GM12878 (cell line): ENCODE measurements around the gene CCL20. TPM values are rescaled to one million over a fixed set of nuclear protein-coding genes. Genes with fewer than 3 reads are reported as not detected.

Source experiments
- ATAC-seq: fragments of 200-7000 bp; cut with Tn5 transposase; 3 replicates; pipeline ENCODE4 v1.9.1; 2020; ENCODE audit warnings: mild to moderate bottlenecking, moderate library complexity
- BruUV-seq: library from RNA; stranded (reverse); fragments of 400-500 nt; replicated peaks from 2 replicates; lab custom pipeline; 2021; lab: Mats Ljungman, UMichigan
- CTCF ChIA-PET: fragments of 300-600 bp; sonication (Branson Sonifier 250); formaldehyde crosslinking; extraction: SDS; loops from one replicate; lab custom pipeline; 2021; ENCODE audit warnings: inconsistent platforms; lab: Yijun Ruan, JAX
- POLR2A ChIA-PET: fragments of 350-600 bp; formaldehyde crosslinking; extraction: SDS; loops from one replicate; lab custom pipeline; 2021; ENCODE audit warnings: inconsistent platforms; lab: Charles Lee
- RAD21 ChIA-PET: fragments of 300-600 bp; sonication (Branson Sonifier 250); formaldehyde crosslinking; loops from one replicate; lab custom pipeline; 2023; ENCODE audit warnings: antibody characterized with exemption; ENCODE audit not compliant: unreplicated experiment; lab: Charles Lee
- SMC1A ChIA-PET: fragments of 300-600 bp; sonication (Branson Sonifier 250); formaldehyde crosslinking; loops from one replicate; lab custom pipeline; 2023; ENCODE audit not compliant: unreplicated experiment, uncharacterized antibody; lab: Charles Lee
- DNase-seq: peaks from one replicate; pipeline ENCODE4 v3.0.0-alpha.2; 2011; ENCODE audit warnings: low read depth, low spot score
- FAIRE-seq: peaks from 3 replicates; lab custom pipeline; 2011; peaks lifted over from hg19 to GRCh38; lab: Jason Lieb, UNC
- H2AFZ ChIP-seq: 2 replicates; pipeline ENCODE4 v1.6.0; 2011; ENCODE audit warnings: low read depth, low read length, control low read depth; ENCODE audit not compliant: control insufficient read depth
- H3K27ac ChIP-seq: 2 replicates; pipeline ENCODE4 v1.5.1; 2011; ENCODE audit warnings: control low read depth; ENCODE audit not compliant: control insufficient read depth, insufficient read depth
- H3K27me3 ChIP-seq, 2 experiments: replicated peaks in 1 of 2; 2 replicates each; pipeline versions ENCODE4 v1.6.0 to v1.6.1; 2011; ENCODE audit warnings: low read length in 1 of 2; ENCODE audit not compliant: control insufficient read depth in 2 of 2, insufficient read depth in 2 of 2
- H3K36me3 ChIP-seq, 2 experiments: 2 replicates each; pipeline ENCODE4 v1.5.1; 2011; ENCODE audit warnings: low read length in 1 of 2; ENCODE audit not compliant: control insufficient read depth in 2 of 2, insufficient read depth in 2 of 2
- H3K4me1 ChIP-seq: 2 replicates; pipeline ENCODE4 v1.6.1; 2011; ENCODE audit warnings: mild to moderate bottlenecking, low read length, moderate library complexity, mixed read lengths; ENCODE audit not compliant: control insufficient read depth, insufficient read depth
- H3K4me2 ChIP-seq: 2 replicates; pipeline ENCODE4 v1.6.0; 2011; ENCODE audit warnings: control low read depth; ENCODE audit not compliant: control insufficient read depth, insufficient read depth
- H3K4me3 ChIP-seq: fragments of 200-600 bp; sonication (generic); 2 replicates; pipeline ENCODE4 v1.5.1; 2016
- H3K79me2 ChIP-seq: 2 replicates; pipeline ENCODE4 v1.6.0; 2011; ENCODE audit warnings: low read length; ENCODE audit not compliant: control insufficient read depth, insufficient read depth
- H3K9ac ChIP-seq: 2 replicates; pipeline ENCODE4 v1.8.0; 2011; ENCODE audit warnings: low read length, control low read depth, mixed read lengths; ENCODE audit not compliant: control insufficient read depth, insufficient read depth
- H3K9me3 ChIP-seq: replicated peaks from 3 replicates; pipeline ENCODE4 v1.5.1; 2011; ENCODE audit warnings: mild to moderate bottlenecking, low read length; ENCODE audit not compliant: control insufficient read depth, insufficient read depth
- H4K20me1 ChIP-seq: 2 replicates; pipeline ENCODE4 v1.6.0; 2011; ENCODE audit not compliant: control insufficient read depth, insufficient read depth
- EGR1 ChIP-seq, 2 experiments: IDR thresholded peaks; 1 replicate in 1 of 2; 2 replicates in 1 of 2; pipeline ENCODE4 v1.6.1; 2011 to 2012; ENCODE audit warnings: low read depth in 2 of 2, low read length in 2 of 2, borderline replicate concordance in 1 of 2, mild to moderate bottlenecking in 1 of 2, moderate library complexity in 1 of 2
- ETV6 ChIP-seq, 2 experiments: fragments of 450-650 bp in 1 of 2; IDR thresholded peaks in 1 of 2; conservative IDR thresholded peaks in 1 of 2; 2 replicates each; pipeline ENCODE4 v1.6.1; 2014; ENCODE audit warnings: antibody characterized with exemption in 1 of 2, borderline replicate concordance in 1 of 2, low read depth in 1 of 2, mild to moderate bottlenecking in 1 of 2, moderate library complexity in 1 of 2
- FOXK2 ChIP-seq: fragments of 450-650 bp; IDR thresholded peaks from 2 replicates; pipeline ENCODE4 v1.6.1; 2017; ENCODE audit warnings: mild to moderate bottlenecking, moderate library complexity
- RELA ChIP-seq: fragments of 450-650 bp; IDR thresholded peaks from 2 replicates; pipeline ENCODE4 v1.8.0; 2014; ENCODE audit warnings: borderline replicate concordance; ENCODE audit not compliant: partially characterized antibody
- YY1 ChIP-seq: IDR thresholded peaks from 2 replicates; pipeline ENCODE4 v1.6.1; 2011; ENCODE audit warnings: low read depth, mild to moderate bottlenecking, low read length
- ZBTB11 ChIP-seq: fragments of 450-650 bp; formaldehyde crosslinking; IDR thresholded peaks from 2 replicates; pipeline ENCODE4 v1.5.0; 2022; ENCODE audit warnings: mild to moderate bottlenecking, missing genetic modification characterization
- ZNF622 ChIP-seq: fragments of 450-650 bp; IDR thresholded peaks from 2 replicates; pipeline ENCODE4 v1.6.1; 2017; ENCODE audit warnings: mild to moderate bottlenecking, inconsistent platforms
- WGBS: methylation state at CpG from one replicate; pipeline ENCODE4 v1.1.6; 2016; ENCODE audit warnings: low lambda C conversion rate; ENCODE audit not compliant: insufficient replicate concordance, insufficient coverage; ENCODE audit errors: missing lambda C conversion rate; 5-methylcytosine and 5-hydroxymethylcytosine counted together
- in situ Hi-C: fragments of 300-500 bp; cut with MboI; formaldehyde crosslinking; loops from 9 replicates; pipeline ENCODE4 v1.14.3; 2018; ENCODE audit warnings: mixed read lengths
- intact Hi-C: fragments of 100-400 bp; cut with micrococcal nuclease; formaldehyde crosslinking; loops from one replicate; pipeline ENCODE4 v1.14.2; 2022; ENCODE audit not compliant: unreplicated experiment
- polyA plus RNA-seq, 11 experiments: library from polyadenylated mRNA; depleted of rRNA in 4 of 11; unstranded in 6 of 11; stranded (reverse) in 5 of 11; fragments of >200 nt; fragmentation: Nextera tagmentation in 4 of 11; fragmentation: Illumina TruSeq in 1 of 11; extraction: Ambion mirVana in 4 of 11; extraction: Trizol in 1 of 11; gene quantifications; 1 replicate in 1 of 11; 2 replicates in 10 of 11; pipeline versions ENCODE4 v1.2.1 to v1.2.3, GENCODE V29; 2011 to 2016; ENCODE audit warnings: inconsistent platforms in 2 of 11, missing spikeins in 2 of 11, low read depth in 1 of 11
- total RNA-seq, 4 experiments: library from RNA; depleted of rRNA in 3 of 4; stranded (reverse); fragments of >200 nt in 3 of 4; fragmentation: Illumina TruSeq in 1 of 4; extraction: Trizol in 1 of 4; gene quantifications; 2 replicates each; pipeline versions ENCODE4 v1.2.1 to v1.2.3, GENCODE V29; 2013 to 2021
- TF ChIP-seq, protein P1 (sequence below): fragments of 450-650 bp; IDR thresholded peaks from 2 replicates; pipeline ENCODE4 v1.6.1; 2018; ENCODE audit warnings: mild to moderate bottlenecking, low read depth, moderate library complexity; ENCODE audit not compliant: partially characterized antibody

Gene CCL20
- total and polyA plus RNA-seq, 10 of the 15 experiments (the other 5 are each of a cell fraction or from before 2014, with no cell fraction given) = 5.5 to 35.7 (median 15.6) TPM

GRCh38 chr2:227802882-227803281 is 10.8 kb upstream of the CCL20 start:
- WGBS = 83% methylated on average over 2 of the region's 2 CpGs
- Histone ChIP-seq H3K36me3 (no peaks in the 10 kb centered on the region), H3K27me3 (no peaks in the 10 kb centered on the region), H3K4me2 (no peak overlapping the region), H4K20me1 (no peaks in the 10 kb centered on the region), H3K9ac (no peak overlapping the region), H3K9me3 (no peaks in the 10 kb centered on the region; the same call in 1 of the 3 replicates), H3K4me1 (peaks cover 3% of the 10 kb centered on the region; the same call in 1 of the 2 replicates), H3K4me3 (no peak overlapping the region), H2AFZ (no peak overlapping the region), H3K27ac (no peak overlapping the region), H3K79me2 (no peaks in the 10 kb centered on the region)
- ChIA-PET RAD21 (no interaction called here), POLR2A (interaction anchor here (4.8 kb wide), 1 partner anchor 20 kb away, joined by 58 read pairs; no protein-coding TSS in a partner anchor), SMC1A (interaction anchor here (1.4 to 10.3 kb wide), 2 partner anchors 17 to 20 kb away, joined by 3 to 120 read pairs; no protein-coding TSS in a partner anchor), CTCF (interaction anchor here (0.6 to 1.7 kb wide), 3 partner anchors 13 to 30 kb away, joined by 3 to 4 read pairs (median 3); no protein-coding TSS in a partner anchor)
- no peak for FAIRE-seq
- intact Hi-C loops (no loop called here), in situ Hi-C loops (no loop called here)
- no peak for DNase-seq
- TF ChIP-seq EGR1 (IDR thresholded peaks at IDR 0.05; ENCODE audit: borderline replicate concordance in 1 of 2, low read depth in 2 of 2, low read length in 2 of 2) = no peak
- TF ChIP-seq RELA = no peak
- no peak for TF ChIP-seq ZNF622
- no peak for TF ChIP-seq YY1
- no peak for TF ChIP-seq ETV6 (conservative IDR thresholded peaks at IDR 0.05 in 1 of 2, IDR thresholded peaks at IDR 0.05 in 1 of 2; ENCODE audit: borderline replicate concordance in 1 of 2, low read depth in 1 of 2)
- TF ChIP-seq ZBTB11 (CRISPR knock-in tag) = no peak
- no peak for TF ChIP-seq FOXK2
- TF ChIP-seq, protein P1, sequence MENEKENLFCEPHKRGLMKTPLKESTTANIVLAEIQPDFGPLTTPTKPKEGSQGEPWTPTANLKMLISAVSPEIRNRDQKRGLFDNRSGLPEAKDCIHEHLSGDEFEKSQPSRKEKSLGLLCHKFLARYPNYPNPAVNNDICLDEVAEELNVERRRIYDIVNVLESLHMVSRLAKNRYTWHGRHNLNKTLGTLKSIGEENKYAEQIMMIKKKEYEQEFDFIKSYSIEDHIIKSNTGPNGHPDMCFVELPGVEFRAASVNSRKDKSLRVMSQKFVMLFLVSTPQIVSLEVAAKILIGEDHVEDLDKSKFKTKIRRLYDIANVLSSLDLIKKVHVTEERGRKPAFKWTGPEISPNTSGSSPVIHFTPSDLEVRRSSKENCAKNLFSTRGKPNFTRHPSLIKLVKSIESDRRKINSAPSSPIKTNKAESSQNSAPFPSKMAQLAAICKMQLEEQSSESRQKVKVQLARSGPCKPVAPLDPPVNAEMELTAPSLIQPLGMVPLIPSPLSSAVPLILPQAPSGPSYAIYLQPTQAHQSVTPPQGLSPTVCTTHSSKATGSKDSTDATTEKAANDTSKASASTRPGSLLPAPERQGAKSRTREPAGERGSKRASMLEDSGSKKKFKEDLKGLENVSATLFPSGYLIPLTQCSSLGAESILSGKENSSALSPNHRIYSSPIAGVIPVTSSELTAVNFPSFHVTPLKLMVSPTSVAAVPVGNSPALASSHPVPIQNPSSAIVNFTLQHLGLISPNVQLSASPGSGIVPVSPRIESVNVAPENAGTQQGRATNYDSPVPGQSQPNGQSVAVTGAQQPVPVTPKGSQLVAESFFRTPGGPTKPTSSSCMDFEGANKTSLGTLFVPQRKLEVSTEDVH = no peak
- BruUV-seq = no TSS peak
- no peak for ATAC-seq
